Measurements from ENCODE around the gene PKP1. TPM values are rescaled to one million over a fixed set of nuclear protein-coding genes. Genes with fewer than 3 reads are reported as not detected.

The PKP1 gene
- total RNA-seq, 4 donors from 2014 or later, result 0.27 to 12.8 (median 4.0) TPM

DNA sequence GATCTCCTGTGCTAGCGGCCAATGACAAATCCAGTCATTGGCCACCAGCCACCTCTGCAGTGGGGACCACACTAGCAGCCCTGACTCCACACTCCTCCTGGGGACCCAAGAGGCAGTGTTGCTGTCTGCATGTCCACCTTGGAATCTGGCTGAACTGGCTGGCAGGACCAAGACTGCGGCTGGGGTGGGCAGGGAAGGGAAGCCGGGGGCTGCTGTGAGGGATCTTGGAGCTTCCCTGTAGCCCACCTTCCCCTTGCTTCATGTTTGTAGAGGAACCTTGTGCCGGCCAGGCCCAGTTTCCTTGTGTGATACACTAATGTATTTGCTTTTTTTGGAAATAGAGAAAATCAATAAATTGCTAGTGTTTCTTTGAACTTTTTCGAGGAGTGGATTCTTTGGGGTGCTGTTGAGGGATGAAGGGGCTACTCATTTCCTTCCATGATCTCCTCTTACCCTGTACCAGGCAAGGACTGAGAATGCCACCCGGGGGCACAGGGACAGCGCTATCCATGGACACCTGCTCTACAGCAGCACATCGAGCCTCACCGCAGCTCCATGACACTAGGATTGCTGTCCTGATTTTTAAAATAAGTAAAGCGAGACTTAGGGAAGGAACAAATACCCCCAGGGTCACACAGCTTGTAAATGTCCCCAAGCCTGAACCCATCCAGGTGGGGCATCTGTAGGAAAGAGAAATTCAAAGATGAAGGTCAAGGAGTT is 49.5 kb downstream of the PKP1 start:
- H3K27ac ChIP-seq, result no peak overlapping the region
- no peak for TF ChIP-seq POLR2AphosphoS5 (IDR thresholded peaks at IDR 0.05)
- no peak for TF ChIP-seq POLR2A (IDR thresholded peaks at IDR 0.05)
- ATAC-seq, result no peak
- H3K4me3 ChIP-seq, result no peak overlapping the region
- no peaks in the 10 kb centered on the region for H3K9me3 ChIP-seq
- H3K27me3 ChIP-seq, result no peaks in the 10 kb centered on the region
- H3K36me3 ChIP-seq, result no peaks in the 10 kb centered on the region
- no peaks in the 10 kb centered on the region for H3K4me1 ChIP-seq
- WGBS, 2 donors (ENCODE audit: low coverage in 1 of 2), result 93 to 94% methylated on average over 4 to 6 of the region's 10 CpGs

DNA sequence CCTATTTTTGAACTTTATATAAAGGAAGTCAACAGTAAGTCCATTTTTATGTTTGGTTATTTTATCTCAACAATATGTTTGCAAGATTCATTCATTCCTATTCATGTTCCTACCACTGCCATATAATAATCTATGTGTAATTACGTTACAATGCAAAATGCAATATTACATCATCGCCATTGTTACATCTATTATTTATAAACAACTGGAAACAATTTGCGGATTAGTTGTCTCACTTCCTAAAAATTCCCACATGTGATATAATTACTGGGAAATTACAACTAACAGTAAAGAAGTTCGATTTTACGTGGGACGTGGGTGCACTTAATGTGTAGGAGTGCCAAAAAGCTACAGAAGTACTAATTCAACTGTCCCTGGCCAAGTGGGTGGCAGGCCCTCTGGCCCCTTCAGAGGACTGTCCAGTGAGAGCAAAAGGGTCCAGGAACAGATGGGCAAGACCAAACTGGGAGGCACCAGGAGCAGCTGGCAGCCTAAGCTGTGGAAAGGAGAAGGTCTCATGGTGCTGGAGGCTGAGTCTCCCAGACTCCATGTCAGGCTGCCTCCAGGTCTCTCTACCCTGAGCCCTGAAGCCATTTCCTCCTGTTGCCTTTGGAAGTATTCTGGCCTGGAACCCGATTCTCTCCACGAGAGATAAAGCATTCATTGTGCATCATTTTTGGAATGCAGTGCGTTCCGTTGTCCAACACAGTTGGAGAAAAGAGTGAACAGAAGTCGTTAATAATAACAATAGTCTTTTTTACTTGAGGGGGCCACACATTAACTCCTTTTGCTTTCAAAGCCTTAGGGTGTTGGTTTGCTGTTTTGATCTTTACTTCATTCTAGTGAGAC is 51.2 kb downstream of the PKP1 start:
- Histone ChIP-seq H3K4me1 (no peaks in the 10 kb centered on the region), H3K4me3 (no peak overlapping the region), H3K27ac (no peak overlapping the region), H3K27me3 (no peaks in the 10 kb centered on the region), H3K9me3 (no peaks in the 10 kb centered on the region), H3K36me3 (no peaks in the 10 kb centered on the region)
- 60 to 76% methylated on average over 11 of the region's 11 CpGs for WGBS, 2 donors (ENCODE audit: low coverage in 1 of 2)
- TF ChIP-seq, protein P1, sequence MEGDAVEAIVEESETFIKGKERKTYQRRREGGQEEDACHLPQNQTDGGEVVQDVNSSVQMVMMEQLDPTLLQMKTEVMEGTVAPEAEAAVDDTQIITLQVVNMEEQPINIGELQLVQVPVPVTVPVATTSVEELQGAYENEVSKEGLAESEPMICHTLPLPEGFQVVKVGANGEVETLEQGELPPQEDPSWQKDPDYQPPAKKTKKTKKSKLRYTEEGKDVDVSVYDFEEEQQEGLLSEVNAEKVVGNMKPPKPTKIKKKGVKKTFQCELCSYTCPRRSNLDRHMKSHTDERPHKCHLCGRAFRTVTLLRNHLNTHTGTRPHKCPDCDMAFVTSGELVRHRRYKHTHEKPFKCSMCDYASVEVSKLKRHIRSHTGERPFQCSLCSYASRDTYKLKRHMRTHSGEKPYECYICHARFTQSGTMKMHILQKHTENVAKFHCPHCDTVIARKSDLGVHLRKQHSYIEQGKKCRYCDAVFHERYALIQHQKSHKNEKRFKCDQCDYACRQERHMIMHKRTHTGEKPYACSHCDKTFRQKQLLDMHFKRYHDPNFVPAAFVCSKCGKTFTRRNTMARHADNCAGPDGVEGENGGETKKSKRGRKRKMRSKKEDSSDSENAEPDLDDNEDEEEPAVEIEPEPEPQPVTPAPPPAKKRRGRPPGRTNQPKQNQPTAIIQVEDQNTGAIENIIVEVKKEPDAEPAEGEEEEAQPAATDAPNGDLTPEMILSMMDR (IDR thresholded peaks at IDR 0.05), result no peak
- TF ChIP-seq EP300 (IDR thresholded peaks at IDR 0.05), result no peak
- TF ChIP-seq POLR2A (IDR thresholded peaks at IDR 0.05), result no peak
- no peak for TF ChIP-seq POLR2AphosphoS5 (IDR thresholded peaks at IDR 0.05)
- no peak for ATAC-seq

- Histone ChIP-seq H3K36me3 (no peaks in the 10 kb centered on the region), H3K27me3 (no peaks in the 10 kb centered on the region), H3K4me1 (no peaks in the 10 kb centered on the region), H3K9me3 (no peaks in the 10 kb centered on the region), H3K27ac (no peak overlapping the region), H3K4me3 (no peak overlapping the region)
- WGBS, 2 donors (ENCODE audit: low coverage in 1 of 2), result 85 to 92% methylated on average over 4 to 9 of the region's 10 CpGs
- ATAC-seq, result no peak
- TF ChIP-seq POLR2A (IDR thresholded peaks at IDR 0.05), result no peak
- TF ChIP-seq, protein P1 (IDR thresholded peaks at IDR 0.05), result no peak
- TF ChIP-seq EP300 (IDR thresholded peaks at IDR 0.05), result no peak
- TF ChIP-seq POLR2AphosphoS5 (IDR thresholded peaks at IDR 0.05), result no peak
These were observed 52.0 kb downstream of the PKP1 start for GRCh38 chr1:201335174-201335870.

DNA sequence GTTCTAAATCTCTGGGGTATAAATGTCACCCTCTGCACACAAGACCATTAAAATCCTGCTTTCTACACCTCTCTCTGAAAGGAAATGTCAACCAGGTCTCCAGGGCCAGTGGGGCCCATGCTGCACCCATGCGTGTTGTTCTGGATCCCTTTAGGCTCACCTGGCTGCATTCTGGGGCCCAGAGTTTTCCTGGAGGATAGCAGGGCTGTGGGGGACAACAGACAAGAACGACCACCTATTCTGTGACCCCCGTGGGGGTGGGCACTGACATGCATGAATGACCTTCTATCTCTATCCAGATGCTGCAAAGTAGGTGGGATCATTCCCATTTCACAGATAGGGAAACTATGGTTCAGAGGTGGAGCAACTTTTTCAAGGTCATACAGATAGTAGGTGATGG is 52.6 kb downstream of the PKP1 start:
- H3K9me3 ChIP-seq, result no peaks in the 10 kb centered on the region
- H3K4me1 ChIP-seq, result no peaks in the 10 kb centered on the region
- H3K36me3 ChIP-seq, result no peaks in the 10 kb centered on the region
- TF ChIP-seq, protein P1 (IDR thresholded peaks at IDR 0.05), result no peak
- TF ChIP-seq POLR2AphosphoS5 (IDR thresholded peaks at IDR 0.05) (no peak), POLR2A (IDR thresholded peaks at IDR 0.05) (no peak), EP300 (IDR thresholded peaks at IDR 0.05) (no peak)
- no peak overlapping the region for H3K4me3 ChIP-seq
- H3K27me3 ChIP-seq, result no peaks in the 10 kb centered on the region
- WGBS, 2 donors (ENCODE audit: low coverage in 1 of 2), result 100% methylated on average over 1 of the region's 3 CpGs
- H3K27ac ChIP-seq, result no peak overlapping the region
- ATAC-seq, result no peak

GRCh38 chr1:201336711-201337450 is 53.6 kb downstream of the PKP1 start:
- H3K9me3 ChIP-seq, result peaks cover 0 to 9% (median 0%) of the 10 kb centered on the region in 3 donors
- H3K4me1 ChIP-seq, result no peaks in the 10 kb centered on the region
- no peak overlapping the region for H3K4me3 ChIP-seq
- WGBS, 2 donors (ENCODE audit: low coverage in 1 of 2), result 100% methylated on average over 1 to 2 of the region's 9 CpGs
- H3K36me3 ChIP-seq, result no peaks in the 10 kb centered on the region
- no peak for TF ChIP-seq POLR2A (IDR thresholded peaks at IDR 0.05)
- TF ChIP-seq EP300 (IDR thresholded peaks at IDR 0.05), result no peak
- TF ChIP-seq, protein P1 (IDR thresholded peaks at IDR 0.05), result no peak
- TF ChIP-seq POLR2AphosphoS5 (IDR thresholded peaks at IDR 0.05), result no peak
- ATAC-seq, result no peak
- no peaks in the 10 kb centered on the region for H3K27me3 ChIP-seq
- H3K27ac ChIP-seq, result no peak overlapping the region
